C4-2B (cell line): Measurements from ENCODE around the gene DCAF5.
A peak's percentile ranks its signal among the peaks of the same experiment; 100 is the strongest.
"Not testable (repeated sequence)": the region's sequence is repeated elsewhere in the genome, so short reads cannot be mapped to it uniquely, and the experiment has no call there.

Experiments
- H3K27ac ChIP-seq: fragments of 450-650 bp; 2 replicates; pipeline ENCODE4 v1.5.1; 2017
- CTCF ChIP-seq: fragments of 450-650 bp; conservative IDR thresholded peaks from 2 replicates; pipeline ENCODE4 v1.5.1; 2017; ENCODE audit warnings: mild to moderate bottlenecking
- ZFX ChIP-seq: fragments of 450-650 bp; IDR thresholded peaks from 2 replicates; pipeline ENCODE4 v1.6.1; 2017

Gene DCAF5

GRCh38 chr14:69152902-69153151 lies at the start of gene DCAF5:
Gene DCAF5, minus strand, starts transcription at chr14:69153119. Its CDS starts 141 bp downstream, at chr14:69152978.
- peak within 1 kb of the TSS; percentile 82 for H3K27ac ChIP-seq
- no peak for TF ChIP-seq ZFX
- TF ChIP-seq CTCF: no peak

GRCh38 chr14:69199786-69200185 lies 46.9 kb upstream of the DCAF5 start:
- H3K27ac ChIP-seq: no peak overlapping the region

GRCh38 chr14:69193721-69194120 lies 40.8 kb upstream of the DCAF5 start:
- H3K27ac ChIP-seq: no peak overlapping the region
- no peak for TF ChIP-seq ZFX
- no peak for TF ChIP-seq CTCF

More at GRCh38 chr14:69199786-69200185, 46.9 kb upstream of the DCAF5 start:
- TF ChIP-seq ZFX (no peak), CTCF (no peak)

- TF ChIP-seq CTCF: no peak
- TF ChIP-seq ZFX: peak; percentile 97
- H3K27ac ChIP-seq: peak within 1 kb of the TSS; percentile 85
Measured at GRCh38 chr14:69191340-69192111, 38.6 kb upstream of the DCAF5 start, which contains the start of gene EXD2. Gene EXD2, plus strand, starts transcription at chr14:69191498. Its CDS starts 17,973 bp downstream, at chr14:69209471.

- TF ChIP-seq ZFX: no peak
- TF ChIP-seq CTCF: no peak
Measured at GRCh38 chr14:69190191-69190590, 37.3 kb upstream of the DCAF5 start.

GRCh38 chr14:69183735-69184134 lies 30.8 kb upstream of the DCAF5 start:
- no peak for TF ChIP-seq CTCF
- H3K27ac ChIP-seq: no peak overlapping the region

More at GRCh38 chr14:69190191-69190590, 37.3 kb upstream of the DCAF5 start:
- no peak overlapping the region for H3K27ac ChIP-seq

GRCh38 chr14:69182580-69182979 lies 29.7 kb upstream of the DCAF5 start:
- not testable (repeated sequence) for H3K27ac ChIP-seq

GRCh38 chr14:69181491-69181890 lies 28.6 kb upstream of the DCAF5 start:
- no peak overlapping the region for H3K27ac ChIP-seq
- TF ChIP-seq ZFX (no peak), CTCF (no peak)
